ENCODE results near the gene GAS2L1.
"Not testable (repeated sequence)": the region's sequence is repeated elsewhere in the genome, so short reads cannot be mapped to it uniquely, and the experiment has no call there.

The GAS2L1 gene

GRCh38 chr22:29343313-29343805 lies 36.9 kb downstream of the GAS2L1 start:
- no peak for DNase-seq

- DNase-seq = no peak
These were observed 37.7 kb downstream of the GAS2L1 start for GRCh38 chr22:29344137-29344536.

- DNase-seq = not testable (repeated sequence)
These were observed 38.4 kb downstream of the GAS2L1 start for GRCh38 chr22:29344889-29345288.

- DNase-seq = no peak
These were observed 39.5 kb downstream of the GAS2L1 start for GRCh38 chr22:29345932-29346331.

GRCh38 chr22:29346659-29347058 lies 40.2 kb downstream of the GAS2L1 start:
- no peak for DNase-seq

GRCh38 chr22:29348041-29348440 lies 41.6 kb downstream of the GAS2L1 start:
- DNase-seq = no peak

- DNase-seq = no peak
These were observed 42.5 kb downstream of the GAS2L1 start for GRCh38 chr22:29348956-29349355.

- no peak for DNase-seq
These were observed 44.6 kb downstream of the GAS2L1 start for GRCh38 chr22:29351042-29351441.

GRCh38 chr22:29351891-29352290 lies 45.4 kb downstream of the GAS2L1 start:
- no peak for DNase-seq

GRCh38 chr22:29352778-29353177 lies 46.3 kb downstream of the GAS2L1 start:
- no peak for DNase-seq

- DNase-seq = no peak
These were observed 46.8 kb downstream of the GAS2L1 start for GRCh38 chr22:29353286-29353685.

GRCh38 chr22:29353860-29354259 lies 47.4 kb downstream of the GAS2L1 start:
- DNase-seq = no peak

- not testable (repeated sequence) for DNase-seq
These were observed 50.9 kb downstream of the GAS2L1 start for GRCh38 chr22:29357193-29357890.

- no peak for DNase-seq
These were observed 53.0 kb downstream of the GAS2L1 start for GRCh38 chr22:29359469-29359868.

Measured in GF-D8 (cell line).